Trophoblast cell (in vitro differentiated cells and primary cell): Measurements from ENCODE around the gene CLEC3B.

Source experiments
- DNase-seq, 2 donors: peaks; one replicate each; pipeline ENCODE4 v3.0.0-alpha.2; 2016
- H2AFZ ChIP-seq: 2 replicates; pipeline ENCODE4 v1.6.1; 2013; ENCODE audit warnings: low read length, moderate library complexity, mild to moderate bottlenecking; ENCODE audit not compliant: insufficient read depth, poor library complexity
- H2AK5ac ChIP-seq: 2 replicates; pipeline ENCODE4 v1.6.1; 2013; ENCODE audit warnings: mild to moderate bottlenecking, low read length
- H2BK120ac ChIP-seq: 2 replicates; pipeline ENCODE4 v1.6.1; 2013; ENCODE audit warnings: low read length, mild to moderate bottlenecking, moderate library complexity; ENCODE audit not compliant: insufficient read depth, poor library complexity
- H2BK12ac ChIP-seq: 2 replicates; pipeline ENCODE4 v1.6.1; 2013; ENCODE audit warnings: mild to moderate bottlenecking, low read length, moderate library complexity
- H2BK5ac ChIP-seq: 2 replicates; pipeline ENCODE4 v1.6.1; 2013; ENCODE audit warnings: low read length, low read depth, moderate library complexity, mild to moderate bottlenecking; ENCODE audit not compliant: poor library complexity
- H3K14ac ChIP-seq: 2 replicates; pipeline ENCODE4 v1.6.1; 2013; ENCODE audit warnings: mild to moderate bottlenecking, low read length
- H3K18ac ChIP-seq: 2 replicates; pipeline ENCODE4 v1.6.1; 2013; ENCODE audit warnings: mild to moderate bottlenecking, low read length
- H3K23ac ChIP-seq: 2 replicates; pipeline ENCODE4 v1.6.1; 2013; ENCODE audit warnings: low read length
- H3K27ac ChIP-seq: 2 replicates; pipeline ENCODE4 v1.5.1; 2013; ENCODE audit warnings: low read depth, mild to moderate bottlenecking, inconsistent platforms, low read length, moderate library complexity
- H3K27me3 ChIP-seq: 2 replicates; pipeline ENCODE4 v1.6.1; 2013; ENCODE audit warnings: inconsistent platforms, mild to moderate bottlenecking, low read length, moderate library complexity; ENCODE audit not compliant: insufficient read depth
- H3K36me3 ChIP-seq, 2 experiments: 1 replicate in 1 of 2; 2 replicates in 1 of 2; pipeline ENCODE4 v1.6.1; 2013; ENCODE audit warnings: low read length in 2 of 2, mild to moderate bottlenecking in 2 of 2, moderate library complexity in 1 of 2; ENCODE audit not compliant: insufficient read depth in 2 of 2, control insufficient read depth in 1 of 2
- H3K4ac ChIP-seq: 2 replicates; pipeline ENCODE4 v1.6.1; 2013; ENCODE audit warnings: low read depth, mild to moderate bottlenecking, low read length, moderate library complexity
- H3K4me1 ChIP-seq, 2 experiments: 1 replicate in 1 of 2; 2 replicates in 1 of 2; pipeline ENCODE4 v1.6.1; 2013; ENCODE audit warnings: low read length in 2 of 2, mild to moderate bottlenecking in 2 of 2, moderate library complexity in 1 of 2; ENCODE audit not compliant: insufficient read depth in 2 of 2, control insufficient read depth in 1 of 2
- H3K4me2 ChIP-seq: 2 replicates; pipeline ENCODE4 v1.6.1; 2013; ENCODE audit warnings: inconsistent platforms, mild to moderate bottlenecking, low read length, moderate library complexity
- H3K4me3 ChIP-seq: 2 replicates; pipeline ENCODE4 v1.5.1; 2013; ENCODE audit warnings: mild to moderate bottlenecking, low read depth, low read length, inconsistent platforms
- H3K79me1 ChIP-seq: one replicate; pipeline ENCODE4 v1.6.1; 2013; ENCODE audit warnings: low read length
- H3K79me2 ChIP-seq: 2 replicates; pipeline ENCODE4 v1.6.1; 2013; ENCODE audit warnings: low read length, mild to moderate bottlenecking; ENCODE audit not compliant: control insufficient read depth, insufficient read depth, poor library complexity
- H3K9ac ChIP-seq: 2 replicates; pipeline ENCODE4 v1.6.1; 2013; ENCODE audit warnings: mild to moderate bottlenecking, low read length
- H3K9me3 ChIP-seq: 2 replicates; pipeline ENCODE4 v1.6.1; 2013; ENCODE audit warnings: low read depth, mild to moderate bottlenecking, control low read depth, inconsistent platforms, low read length; ENCODE audit not compliant: insufficient read depth
- H4K12ac ChIP-seq: 2 replicates; pipeline ENCODE4 v1.6.1; 2013; ENCODE audit warnings: low read depth, mild to moderate bottlenecking, low read length, moderate library complexity
- H4K8ac ChIP-seq: 2 replicates; pipeline ENCODE4 v1.6.1; 2013; ENCODE audit warnings: low read depth, mild to moderate bottlenecking, low read length, moderate library complexity
- H4K91ac ChIP-seq: one replicate; pipeline ENCODE4 v1.6.1; 2013; ENCODE audit warnings: low read depth, mild to moderate bottlenecking, low read length, moderate library complexity
- WGBS: extraction: QIAGEN DNeasy Blood & Tissue Kit; methylation state at CpG from one replicate; pipeline ENCODE4 v1.1.7; 2013; ENCODE audit warnings: missing lambda C conversion rate; ENCODE audit not compliant: insufficient read length, insufficient coverage; ENCODE audit errors: extremely low coverage; 5-methylcytosine and 5-hydroxymethylcytosine counted together

The CLEC3B gene

DNA sequence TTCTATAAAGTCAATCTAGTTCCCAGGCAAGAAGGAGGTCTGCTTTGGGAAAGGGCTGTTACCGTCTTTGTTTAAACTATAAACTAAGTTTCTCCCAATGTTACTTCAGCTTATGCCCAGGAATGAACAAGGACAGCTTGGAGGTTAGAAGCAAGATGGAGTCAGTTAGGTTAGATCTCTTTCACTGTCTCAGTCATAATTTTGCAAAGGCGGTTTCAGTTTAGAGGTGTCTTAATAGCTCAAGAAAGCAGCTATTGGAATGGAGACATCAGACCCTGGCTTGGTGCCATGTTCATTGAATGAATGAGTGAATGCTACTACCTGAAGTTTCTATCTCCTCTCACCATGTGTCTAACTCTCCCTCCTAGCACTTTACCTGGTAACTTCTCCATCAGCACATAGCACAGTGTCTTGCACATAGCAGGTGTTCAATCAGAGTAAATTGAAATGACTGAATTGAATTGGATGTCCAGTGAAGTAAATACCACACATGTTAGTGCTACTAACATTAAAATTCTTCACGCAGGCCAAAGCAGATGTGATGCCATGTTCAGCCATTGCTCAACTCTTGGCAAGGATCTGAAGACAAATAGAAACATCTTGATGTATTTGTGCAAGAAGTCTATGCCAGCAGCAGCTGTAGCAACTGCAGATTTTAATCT lies 28.2 kb downstream of the CLEC3B start:
- Histone ChIP-seq H3K4ac (no peak overlapping the region), H2AK5ac (no peak overlapping the region), H4K91ac (no peak overlapping the region), H2BK120ac (no peak overlapping the region), H2BK5ac (no peak overlapping the region), H3K9me3 (no peaks in the 10 kb centered on the region), H3K27ac (no peak overlapping the region), H3K9ac (no peak overlapping the region), H3K14ac (no peak overlapping the region), H3K79me2 (no peaks in the 10 kb centered on the region), H3K18ac (no peak overlapping the region), H3K23ac (no peak overlapping the region), H3K4me1 (no peaks in the 10 kb centered on the region), H3K79me1 (no peaks in the 10 kb centered on the region), H2AFZ (no peak overlapping the region), H2BK12ac (no peak overlapping the region), H3K36me3 (no peaks in the 10 kb centered on the region), H3K4me2 (no peak overlapping the region), H3K27me3 (no peaks in the 10 kb centered on the region), H3K4me3 (no peak overlapping the region), H4K8ac (no peak overlapping the region), H4K12ac (no peak overlapping the region)
- peak in 1 of 2 donors; percentile 28 for DNase-seq
- WGBS: no CpG with 5 or more reads among the region's 3 CpGs

GRCh38 chr3:45055032-45055410 lies 28.9 kb downstream of the CLEC3B start:
- peak in 1 of 2 donors; percentile 67 for DNase-seq
- H2BK12ac ChIP-seq: no peak overlapping the region
- no peak overlapping the region for H2BK5ac ChIP-seq
- no peak overlapping the region for H3K4me2 ChIP-seq
- no peaks in the 10 kb centered on the region for H3K27me3 ChIP-seq
- no peak overlapping the region for H2BK120ac ChIP-seq
- no peak overlapping the region for H3K4ac ChIP-seq
- H3K4me1 ChIP-seq: no peaks in the 10 kb centered on the region
- H4K91ac ChIP-seq: no peak overlapping the region
- WGBS: no CpG with 5 or more reads among the region's 2 CpGs
- H3K36me3 ChIP-seq: no peaks in the 10 kb centered on the region
- no peak overlapping the region for H3K27ac ChIP-seq
- no peaks in the 10 kb centered on the region for H3K79me1 ChIP-seq
- H3K14ac ChIP-seq: no peak overlapping the region
- no peak overlapping the region for H3K18ac ChIP-seq
- H4K8ac ChIP-seq: no peak overlapping the region
- H4K12ac ChIP-seq: no peak overlapping the region
- H3K9ac ChIP-seq: no peak overlapping the region
- H3K23ac ChIP-seq: no peak overlapping the region
- H3K9me3 ChIP-seq: no peaks in the 10 kb centered on the region
- H2AK5ac ChIP-seq: no peak overlapping the region
- no peak overlapping the region for H2AFZ ChIP-seq
- H3K79me2 ChIP-seq: no peaks in the 10 kb centered on the region
- H3K4me3 ChIP-seq: no peak overlapping the region

DNA sequence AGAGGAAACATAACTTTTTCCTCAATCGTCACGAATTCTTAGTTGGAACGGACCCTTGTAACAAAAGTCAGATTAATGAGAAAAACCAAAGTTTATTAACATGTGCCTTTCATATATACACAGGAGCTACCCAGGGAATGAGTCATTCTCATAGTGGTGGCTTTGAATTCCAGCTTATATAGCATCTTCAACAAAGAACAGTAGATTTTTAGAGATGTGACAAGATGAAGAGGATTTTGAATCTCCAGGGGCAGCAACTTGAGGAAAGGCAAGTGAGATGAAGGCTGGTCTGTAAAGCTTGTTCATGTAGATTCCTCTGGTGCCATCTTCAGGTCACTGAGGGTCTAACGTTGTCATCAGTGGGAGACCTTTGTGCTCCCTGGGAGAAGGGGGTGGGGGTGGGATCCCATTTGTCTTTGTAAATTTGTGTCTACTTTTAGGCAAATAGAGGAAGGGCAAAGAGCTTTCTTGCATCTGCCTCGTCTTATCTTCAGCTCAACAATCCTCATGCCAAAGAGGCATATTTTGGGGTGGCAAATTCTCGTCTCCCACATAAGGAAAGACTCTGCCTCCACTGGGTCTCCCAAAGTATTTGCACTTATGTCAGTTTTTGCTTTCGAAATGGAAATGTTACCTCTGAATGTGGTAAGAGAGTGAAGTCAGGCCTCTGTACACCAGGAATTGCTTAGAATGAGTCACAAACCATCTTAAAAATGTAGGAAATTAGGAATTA lies 29.5 kb downstream of the CLEC3B start:
- no peak overlapping the region for H4K12ac ChIP-seq

GRCh38 chr3:45056608-45057301 lies 30.7 kb downstream of the CLEC3B start:
- Histone ChIP-seq H4K8ac (no peak overlapping the region), H3K4me2 (no peak overlapping the region), H4K12ac (no peak overlapping the region), H3K27me3 (no peaks in the 10 kb centered on the region), H2BK120ac (no peak overlapping the region), H3K4me1 (no peaks in the 10 kb centered on the region), H2AK5ac (no peak overlapping the region), H3K23ac (no peak overlapping the region), H2BK5ac (no peak overlapping the region), H3K79me1 (no peaks in the 10 kb centered on the region), H4K91ac (no peak overlapping the region), H3K36me3 (no peaks in the 10 kb centered on the region), H3K27ac (no peak overlapping the region), H3K9me3 (no peaks in the 10 kb centered on the region), H2AFZ (no peak overlapping the region), H3K79me2 (no peaks in the 10 kb centered on the region), H3K18ac (no peak overlapping the region), H3K14ac (no peak overlapping the region), H3K4me3 (no peak overlapping the region), H3K9ac (no peak overlapping the region), H2BK12ac (no peak overlapping the region), H3K4ac (no peak overlapping the region)
- WGBS: no CpG with 5 or more reads among the region's 5 CpGs
- no peak for DNase-seq

More for the DNA sequence above, 29.5 kb downstream of the CLEC3B start:
- Histone ChIP-seq H4K91ac (no peak overlapping the region), H3K79me1 (no peaks in the 10 kb centered on the region), H3K14ac (no peak overlapping the region), H2BK5ac (no peak overlapping the region), H2AFZ (no peak overlapping the region), H3K4ac (no peak overlapping the region), H3K79me2 (no peaks in the 10 kb centered on the region), H3K4me2 (no peak overlapping the region), H3K9me3 (no peaks in the 10 kb centered on the region), H2BK12ac (no peak overlapping the region), H3K27ac (no peak overlapping the region), H3K4me1 (no peaks in the 10 kb centered on the region), H3K18ac (no peak overlapping the region), H4K8ac (no peak overlapping the region), H2AK5ac (no peak overlapping the region), H3K23ac (no peak overlapping the region), H3K27me3 (no peaks in the 10 kb centered on the region), H3K4me3 (no peak overlapping the region), H3K36me3 (no peaks in the 10 kb centered on the region), H3K9ac (no peak overlapping the region), H2BK120ac (no peak overlapping the region)
- DNase-seq: peak in 1 of 2 donors; percentile 40
- WGBS: no CpG with 5 or more reads among the region's 7 CpGs
